Measurements from ENCODE around the gene ZBTB7A.

Gene ZBTB7A

DNA sequence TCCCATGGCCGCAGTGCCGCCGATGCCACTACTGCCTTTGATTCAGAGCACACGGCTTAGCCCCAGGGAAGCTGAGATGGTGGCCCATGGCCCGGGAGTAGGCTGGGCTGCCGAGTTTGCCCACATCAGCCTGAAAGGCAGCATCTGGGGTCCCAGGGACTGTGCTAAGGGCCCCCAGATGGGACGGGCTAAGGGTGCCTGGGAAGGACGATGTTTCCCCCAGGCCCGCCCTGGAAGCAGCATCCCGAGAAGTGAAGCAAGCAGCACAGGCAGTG, 34.7 kb upstream of the ZBTB7A start:
- peaks cover 60% of the 10 kb centered on the region for H3K36me3 ChIP-seq
- no peak overlapping the region for H3K27ac ChIP-seq
- TF ChIP-seq, protein P1, sequence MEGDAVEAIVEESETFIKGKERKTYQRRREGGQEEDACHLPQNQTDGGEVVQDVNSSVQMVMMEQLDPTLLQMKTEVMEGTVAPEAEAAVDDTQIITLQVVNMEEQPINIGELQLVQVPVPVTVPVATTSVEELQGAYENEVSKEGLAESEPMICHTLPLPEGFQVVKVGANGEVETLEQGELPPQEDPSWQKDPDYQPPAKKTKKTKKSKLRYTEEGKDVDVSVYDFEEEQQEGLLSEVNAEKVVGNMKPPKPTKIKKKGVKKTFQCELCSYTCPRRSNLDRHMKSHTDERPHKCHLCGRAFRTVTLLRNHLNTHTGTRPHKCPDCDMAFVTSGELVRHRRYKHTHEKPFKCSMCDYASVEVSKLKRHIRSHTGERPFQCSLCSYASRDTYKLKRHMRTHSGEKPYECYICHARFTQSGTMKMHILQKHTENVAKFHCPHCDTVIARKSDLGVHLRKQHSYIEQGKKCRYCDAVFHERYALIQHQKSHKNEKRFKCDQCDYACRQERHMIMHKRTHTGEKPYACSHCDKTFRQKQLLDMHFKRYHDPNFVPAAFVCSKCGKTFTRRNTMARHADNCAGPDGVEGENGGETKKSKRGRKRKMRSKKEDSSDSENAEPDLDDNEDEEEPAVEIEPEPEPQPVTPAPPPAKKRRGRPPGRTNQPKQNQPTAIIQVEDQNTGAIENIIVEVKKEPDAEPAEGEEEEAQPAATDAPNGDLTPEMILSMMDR (IDR thresholded peaks at IDR 0.05; ENCODE audit: low read depth, low read length): no peak
- no peaks in the 10 kb centered on the region for H3K9me3 ChIP-seq (ENCODE audit: severe bottlenecking)
- no peak overlapping the region for H3K4me3 ChIP-seq (ENCODE audit: low read depth, low read length)
- no peak for DNase-seq
- no peaks in the 10 kb centered on the region for H3K27me3 ChIP-seq (ENCODE audit: insufficient read depth, low read depth, severe bottlenecking)

- Histone ChIP-seq H3K27me3 (ENCODE audit: insufficient read depth, low read depth, severe bottlenecking) (no peaks in the 10 kb centered on the region), H3K36me3 (peaks cover 58% of the 10 kb centered on the region), H3K27ac (no peak overlapping the region), H3K4me3 (ENCODE audit: low read depth, low read length) (no peak overlapping the region), H3K9me3 (ENCODE audit: severe bottlenecking) (no peaks in the 10 kb centered on the region)
- TF ChIP-seq, protein P1 (IDR thresholded peaks at IDR 0.05; ENCODE audit: low read depth, low read length): no peak
- DNase-seq: no peak
Observed at GRCh38 chr19:4100647-4101495, 34.2 kb upstream of the ZBTB7A start.

DNA sequence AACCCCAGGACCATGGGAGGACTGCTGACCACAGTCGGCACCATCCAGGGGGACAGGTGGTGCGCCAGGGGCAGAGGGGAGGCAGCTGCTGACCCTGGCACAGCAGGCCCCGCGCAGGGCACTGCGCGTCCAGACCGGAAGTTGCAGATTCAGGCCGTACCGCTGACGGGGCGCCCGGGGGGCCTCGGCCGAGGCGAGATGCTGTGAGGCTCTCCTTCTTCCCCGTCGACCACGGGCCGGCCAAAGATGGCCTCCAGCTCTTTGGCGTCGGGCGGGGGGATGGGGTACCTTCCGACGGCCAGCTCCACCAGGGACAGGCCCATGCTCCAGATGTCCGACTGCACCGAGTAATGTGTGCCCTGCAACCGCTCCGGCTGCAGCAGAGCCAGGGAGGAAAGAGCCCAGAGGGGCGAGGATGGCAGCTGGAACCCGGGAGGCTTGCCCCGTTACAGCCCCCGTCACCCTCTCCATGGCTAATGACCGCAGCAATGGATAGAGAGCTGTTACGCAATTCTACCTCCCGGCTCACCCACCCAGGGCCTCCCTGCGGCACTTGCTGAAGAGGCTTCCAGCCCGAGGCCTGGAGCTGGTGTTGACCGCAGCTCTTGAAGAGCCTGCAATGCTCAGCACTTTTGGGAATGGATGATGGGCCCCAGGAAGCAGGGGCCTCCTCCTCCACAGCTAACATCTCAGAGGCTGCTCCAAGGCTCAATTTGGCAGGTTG, 32.5 kb upstream of the ZBTB7A start:
- H3K36me3 ChIP-seq: peaks cover 64% of the 10 kb centered on the region
- H3K27ac ChIP-seq: no peak overlapping the region
- no peak overlapping the region for H3K4me3 ChIP-seq (ENCODE audit: low read depth, low read length)
- H3K9me3 ChIP-seq (ENCODE audit: severe bottlenecking): no peaks in the 10 kb centered on the region
- TF ChIP-seq, protein P1 (IDR thresholded peaks at IDR 0.05; ENCODE audit: low read depth, low read length): no peak
- H3K27me3 ChIP-seq (ENCODE audit: insufficient read depth, low read depth, severe bottlenecking): no peaks in the 10 kb centered on the region
- no peak for DNase-seq

DNA sequence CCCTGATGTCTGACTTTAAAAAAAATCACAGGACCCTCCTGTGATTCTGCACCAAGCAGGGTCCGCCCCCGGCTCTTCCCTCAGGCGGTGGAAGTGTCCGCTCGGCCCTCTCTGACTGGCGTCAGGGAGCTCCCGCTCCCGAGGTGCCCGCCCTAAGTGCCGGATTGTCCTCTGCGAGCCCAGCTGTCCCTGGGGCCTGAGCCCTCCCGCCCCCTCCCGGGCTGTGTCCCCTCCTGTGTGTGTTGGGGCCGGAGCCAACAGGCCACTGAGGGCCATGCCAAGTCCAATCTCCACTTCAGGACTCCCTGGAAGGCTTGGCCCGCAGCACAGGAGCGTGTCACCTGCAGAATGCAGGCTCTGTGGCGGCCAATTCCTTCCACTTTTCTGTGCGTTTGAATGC, 31.8 kb upstream of the ZBTB7A start:
- H3K27ac ChIP-seq: no peak overlapping the region
- TF ChIP-seq, protein P1 (IDR thresholded peaks at IDR 0.05; ENCODE audit: low read depth, low read length): no peak
- no peaks in the 10 kb centered on the region for H3K27me3 ChIP-seq (ENCODE audit: insufficient read depth, low read depth, severe bottlenecking)
- peaks cover 68% of the 10 kb centered on the region for H3K36me3 ChIP-seq
- no peak for DNase-seq
- no peak overlapping the region for H3K4me3 ChIP-seq (ENCODE audit: low read depth, low read length)
- H3K9me3 ChIP-seq (ENCODE audit: severe bottlenecking): no peaks in the 10 kb centered on the region

GRCh38 chr19:4097501-4097900, 30.8 kb upstream of the ZBTB7A start:
- Histone ChIP-seq H3K27ac (no peak overlapping the region), H3K36me3 (peaks cover 73% of the 10 kb centered on the region), H3K27me3 (ENCODE audit: insufficient read depth, low read depth, severe bottlenecking) (no peaks in the 10 kb centered on the region), H3K4me3 (ENCODE audit: low read depth, low read length) (no peak overlapping the region), H3K9me3 (ENCODE audit: severe bottlenecking) (no peaks in the 10 kb centered on the region)
- no peak for DNase-seq
- TF ChIP-seq, protein P1 (IDR thresholded peaks at IDR 0.05; ENCODE audit: low read depth, low read length): no peak
